NT2/D1 (cell line): ENCODE results near the gene GFPT1.

ENCODE experiments used
- SUZ12 ChIP-seq: IDR thresholded peaks from 2 replicates; pipeline ENCODE4 v1.6.1; 2011; ENCODE audit not compliant: insufficient read length, insufficient read depth; ENCODE audit errors: extremely low read depth
- YY1 ChIP-seq: IDR thresholded peaks from 2 replicates; pipeline ENCODE4 v1.6.1; 2011; ENCODE audit not compliant: insufficient read length, insufficient read depth
- ZNF274 ChIP-seq: IDR thresholded peaks from 2 replicates; pipeline ENCODE4 v1.6.1; 2011; ENCODE audit warnings: mild to moderate bottlenecking, low read depth, low read length

GRCh38 chr2:69345434-69345833 is 41.6 kb downstream of the GFPT1 start:
- no peak for TF ChIP-seq SUZ12
- TF ChIP-seq YY1: no peak
- TF ChIP-seq ZNF274: no peak
